PC-9 (cell line): ENCODE data around the gene THBS1. TPM values are rescaled to one million over a fixed set of nuclear protein-coding genes. Genes with fewer than 3 reads are reported as not detected.

ENCODE experiments used
- BruUV-seq: library from RNA; stranded (reverse); fragments of 400-500 nt; replicated peaks from 2 replicates; lab custom pipeline; 2021; lab: Mats Ljungman, UMichigan
- CTCF ChIA-PET: fragments of 300-600 bp; sonication (Branson Sonifier 250); formaldehyde crosslinking; loops from one replicate; lab custom pipeline; 2022; ENCODE audit warnings: antibody characterized with exemption; lab: Charles Lee
- POLR2A ChIA-PET: fragments of 300-600 bp; sonication (Branson Sonifier 250); formaldehyde crosslinking; loops from one replicate; lab custom pipeline; 2022; ENCODE audit warnings: antibody characterized with exemption; ENCODE audit not compliant: unreplicated experiment; lab: Charles Lee
- DNase-seq, 2 experiments: peaks; one replicate each; pipeline versions ENCODE4 v3.0.0 to v3.0.0-alpha.2; 2015 to 2022; ENCODE audit warnings: mixed read lengths in 1 of 2
- H2AFZ ChIP-seq: fragments of 200-600 bp; sonication (generic); 2 replicates; pipeline ENCODE4 v1.8.1; 2017; ENCODE audit warnings: antibody characterized with exemption
- H3F3A ChIP-seq: fragments of 200-600 bp; sonication (generic); 2 replicates; pipeline ENCODE4 v1.8.1; 2017; ENCODE audit warnings: antibody characterized with exemption, mild to moderate bottlenecking, low read depth; ENCODE audit not compliant: insufficient read depth
- H3K27ac ChIP-seq: fragments of 200-600 bp; sonication (generic); 2 replicates; pipeline ENCODE4 v1.6.1; 2016; ENCODE audit warnings: mixed run types
- H3K27me3 ChIP-seq: fragments of 200-600 bp; sonication (generic); 2 replicates; pipeline ENCODE4 v1.6.1; 2016; ENCODE audit warnings: low read depth, mixed run types; ENCODE audit not compliant: insufficient read depth
- H3K36me3 ChIP-seq: fragments of 200-600 bp; sonication (generic); 2 replicates; pipeline ENCODE4 v1.6.1; 2016; ENCODE audit warnings: low read depth, mixed run types
- H3K4me1 ChIP-seq: fragments of 200-600 bp; sonication (generic); replicated peaks from 2 replicates; pipeline ENCODE4 v1.6.1; 2016; ENCODE audit warnings: mixed run types; ENCODE audit not compliant: insufficient read depth
- H3K4me2 ChIP-seq: fragments of 200-600 bp; sonication (generic); 2 replicates; pipeline ENCODE4 v1.6.1; 2017; ENCODE audit warnings: mixed run types
- H3K4me3 ChIP-seq: fragments of 200-600 bp; sonication (generic); 2 replicates; pipeline ENCODE4 v1.6.1; 2016; ENCODE audit warnings: mixed run types
- H3K79me2 ChIP-seq: fragments of 200-600 bp; sonication (generic); 2 replicates; pipeline ENCODE4 v1.6.1; 2017; ENCODE audit warnings: low read depth, mixed run types
- H3K9me2 ChIP-seq: fragments of 200-600 bp; sonication (generic); 2 replicates; pipeline ENCODE4 v1.8.1; 2017; ENCODE audit warnings: mild to moderate bottlenecking; ENCODE audit not compliant: insufficient read depth
- H3K9me3 ChIP-seq: fragments of 200-600 bp; sonication (generic); 2 replicates; pipeline ENCODE4 v1.8.1; 2016; ENCODE audit warnings: low read depth; ENCODE audit not compliant: insufficient read depth
- H4K20me1 ChIP-seq: fragments of 200-600 bp; sonication (generic); 2 replicates; pipeline ENCODE4 v1.8.1; 2017; ENCODE audit not compliant: insufficient read depth
- EZH2 ChIP-seq: fragments of 200-600 bp; sonication (generic); IDR thresholded peaks from 2 replicates; pipeline ENCODE4 v1.8.0; 2017; ENCODE audit warnings: antibody characterized with exemption, low read depth
- intact Hi-C: fragments of 100-400 bp; cut with micrococcal nuclease; formaldehyde crosslinking; loops from one replicate; pipeline ENCODE4 v1.10.0; 2022; ENCODE audit not compliant: unreplicated experiment
- total RNA-seq: library from RNA; stranded (reverse); gene quantifications from 2 replicates; pipeline ENCODE4 v1.2.3, GENCODE V29; 2021
- TF ChIP-seq, protein P1 (sequence below): fragments of 200-600 bp; sonication (generic); conservative IDR thresholded peaks from 2 replicates; pipeline ENCODE4 v1.6.1; 2017; ENCODE audit warnings: mixed run types, antibody characterized with exemption, mild to moderate bottlenecking, moderate library complexity

Gene THBS1
- total RNA-seq, 1 experiment from 2014 or later = 406 TPM

DNA sequence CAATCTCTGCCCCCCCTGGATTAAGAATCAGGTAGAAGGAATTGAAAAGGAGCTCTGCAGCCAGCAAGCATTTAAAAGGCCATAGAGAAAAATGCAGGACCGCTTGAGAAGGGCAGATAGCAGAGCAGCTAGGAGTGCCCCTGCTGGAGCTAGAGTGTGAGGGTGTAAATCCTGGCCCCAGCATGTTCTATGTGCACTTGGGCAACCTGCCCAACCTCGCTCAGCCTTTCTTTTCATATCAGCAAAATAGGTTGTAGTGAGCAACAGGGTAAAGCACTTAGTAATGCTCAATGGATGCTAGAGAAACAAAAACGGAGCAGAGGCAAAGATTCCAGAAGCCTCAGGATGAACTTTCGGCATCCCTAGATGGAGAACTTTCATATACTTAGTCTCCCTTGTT lies 25.0 kb upstream of the THBS1 start:
- H2AFZ ChIP-seq = no peak overlapping the region
- intact Hi-C loops = no loop called here
- no peaks in the 10 kb centered on the region for H3K9me3 ChIP-seq
- CTCF ChIA-PET = no interaction called here
- BruUV-seq = no TSS peak
- no peak overlapping the region for H3K4me3 ChIP-seq
- no peaks in the 10 kb centered on the region for H3K4me1 ChIP-seq
- H3K4me2 ChIP-seq = no peak overlapping the region
- TF ChIP-seq, protein P1, sequence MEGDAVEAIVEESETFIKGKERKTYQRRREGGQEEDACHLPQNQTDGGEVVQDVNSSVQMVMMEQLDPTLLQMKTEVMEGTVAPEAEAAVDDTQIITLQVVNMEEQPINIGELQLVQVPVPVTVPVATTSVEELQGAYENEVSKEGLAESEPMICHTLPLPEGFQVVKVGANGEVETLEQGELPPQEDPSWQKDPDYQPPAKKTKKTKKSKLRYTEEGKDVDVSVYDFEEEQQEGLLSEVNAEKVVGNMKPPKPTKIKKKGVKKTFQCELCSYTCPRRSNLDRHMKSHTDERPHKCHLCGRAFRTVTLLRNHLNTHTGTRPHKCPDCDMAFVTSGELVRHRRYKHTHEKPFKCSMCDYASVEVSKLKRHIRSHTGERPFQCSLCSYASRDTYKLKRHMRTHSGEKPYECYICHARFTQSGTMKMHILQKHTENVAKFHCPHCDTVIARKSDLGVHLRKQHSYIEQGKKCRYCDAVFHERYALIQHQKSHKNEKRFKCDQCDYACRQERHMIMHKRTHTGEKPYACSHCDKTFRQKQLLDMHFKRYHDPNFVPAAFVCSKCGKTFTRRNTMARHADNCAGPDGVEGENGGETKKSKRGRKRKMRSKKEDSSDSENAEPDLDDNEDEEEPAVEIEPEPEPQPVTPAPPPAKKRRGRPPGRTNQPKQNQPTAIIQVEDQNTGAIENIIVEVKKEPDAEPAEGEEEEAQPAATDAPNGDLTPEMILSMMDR = no peak
- H3K27ac ChIP-seq = no peak overlapping the region
- no peaks in the 10 kb centered on the region for H3K79me2 ChIP-seq
- H3F3A ChIP-seq = no peaks in the 10 kb centered on the region
- no peak for DNase-seq
- no peaks in the 10 kb centered on the region for H3K27me3 ChIP-seq
- H3K36me3 ChIP-seq = no peaks in the 10 kb centered on the region
- POLR2A ChIA-PET = no interaction called here
- no peaks in the 10 kb centered on the region for H3K9me2 ChIP-seq
- H4K20me1 ChIP-seq = no peaks in the 10 kb centered on the region

DNA sequence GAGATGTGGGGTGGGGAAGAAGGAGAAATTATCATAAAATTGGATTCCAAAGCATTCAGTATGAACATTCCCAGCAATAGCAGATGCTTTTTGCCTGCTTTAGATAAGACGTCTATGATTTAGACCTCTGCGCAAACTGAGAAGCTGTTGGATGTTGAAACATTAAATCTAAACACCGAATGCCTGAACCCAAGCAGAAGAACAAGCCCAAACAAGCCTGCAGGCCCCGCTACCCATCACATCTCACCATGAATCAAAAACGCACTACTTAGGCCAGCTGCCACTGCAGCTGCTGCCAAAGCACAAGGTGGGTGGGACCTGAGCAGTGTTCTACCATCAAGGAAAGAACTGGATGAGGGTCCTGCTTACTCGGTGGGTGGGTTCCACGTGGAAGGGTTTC lies 24.4 kb upstream of the THBS1 start:
- no peaks in the 10 kb centered on the region for H3K4me1 ChIP-seq
- H3K4me2 ChIP-seq = no peak overlapping the region
- TF ChIP-seq, protein P1 = no peak
- TF ChIP-seq EZH2 = no peak
- no peaks in the 10 kb centered on the region for H3K9me3 ChIP-seq
- DNase-seq = no peak
- no peaks in the 10 kb centered on the region for H3K9me2 ChIP-seq
- no peak overlapping the region for H2AFZ ChIP-seq
- ChIA-PET CTCF (no interaction called here), POLR2A (no interaction called here)
- H3K4me3 ChIP-seq = no peak overlapping the region
- no peaks in the 10 kb centered on the region for H3K79me2 ChIP-seq
- H3K27me3 ChIP-seq = no peaks in the 10 kb centered on the region
- H4K20me1 ChIP-seq = no peaks in the 10 kb centered on the region
- intact Hi-C loops = no loop called here
- no peak overlapping the region for H3K27ac ChIP-seq
- no peaks in the 10 kb centered on the region for H3F3A ChIP-seq
- BruUV-seq = no TSS peak
- no peaks in the 10 kb centered on the region for H3K36me3 ChIP-seq

DNA sequence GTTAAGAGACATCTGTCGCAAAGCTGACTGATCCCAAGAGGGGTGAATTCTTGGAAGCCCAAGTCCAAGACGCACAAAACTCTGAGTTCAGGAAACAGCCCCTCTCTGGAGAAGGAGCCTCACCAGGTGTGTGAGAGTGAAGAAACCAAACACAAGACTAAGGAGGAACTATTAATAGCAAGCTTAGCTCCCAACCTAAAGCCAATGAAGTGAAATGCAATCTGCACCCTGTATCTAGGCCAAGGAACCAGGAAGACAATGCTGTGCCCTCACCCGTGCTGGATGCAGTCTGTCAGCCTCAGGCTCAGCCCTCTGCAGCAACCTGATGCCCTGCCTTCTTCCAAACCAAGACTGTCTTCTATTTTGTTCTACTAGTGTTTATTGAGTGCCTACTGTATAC lies 22.5 kb upstream of the THBS1 start:
- CTCF ChIA-PET = no interaction called here
- no TSS peak for BruUV-seq
- H3K4me1 ChIP-seq = no peaks in the 10 kb centered on the region

More for the DNA sequence above, 22.5 kb upstream of the THBS1 start:
- H3K27ac ChIP-seq = no peak overlapping the region
- no peak for DNase-seq
- no peaks in the 10 kb centered on the region for H3K9me2 ChIP-seq
- no peak for TF ChIP-seq EZH2
- TF ChIP-seq, protein P1 = no peak
- POLR2A ChIA-PET = no interaction called here
- intact Hi-C loops = no loop called here
- H3K4me3 ChIP-seq = no peak overlapping the region
- no peaks in the 10 kb centered on the region for H3K9me3 ChIP-seq
- H3K4me2 ChIP-seq = no peak overlapping the region
- H3K27me3 ChIP-seq = no peaks in the 10 kb centered on the region
- H3K79me2 ChIP-seq = no peaks in the 10 kb centered on the region
- H2AFZ ChIP-seq = no peak overlapping the region
- no peaks in the 10 kb centered on the region for H3F3A ChIP-seq
- H4K20me1 ChIP-seq = no peaks in the 10 kb centered on the region
- H3K36me3 ChIP-seq = no peaks in the 10 kb centered on the region
